HG03520 (cell line): ENCODE measurements around the gene ASB14.

Experiments
- ATAC-seq: cut with Tn5 transposase; IDR thresholded peaks from one replicate; pipeline ENCODE4 v1.9.1; 2021; ENCODE audit warnings: mild to moderate bottlenecking, moderate library complexity; ENCODE audit not compliant: unreplicated experiment

ASB14 gene

GRCh38 chr3:57261929-57262328 lies 30.6 kb downstream of the ASB14 start:
- no peak for ATAC-seq

- no peak for ATAC-seq
Measured at GRCh38 chr3:57261119-57261518, 31.4 kb downstream of the ASB14 start.

GRCh38 chr3:57257678-57258077 lies 34.8 kb downstream of the ASB14 start:
- ATAC-seq: no peak

- no peak for ATAC-seq
Measured at GRCh38 chr3:57256844-57257243, 35.6 kb downstream of the ASB14 start.

- no peak for ATAC-seq
Measured at GRCh38 chr3:57252404-57252803, 40.1 kb downstream of the ASB14 start.

- ATAC-seq: no peak
Measured at GRCh38 chr3:57244946-57245345, 47.5 kb downstream of the ASB14 start.

GRCh38 chr3:57234613-57235575 lies 57.6 kb downstream of the ASB14 start:
- no peak for ATAC-seq

- no peak for ATAC-seq
Measured at GRCh38 chr3:57233799-57234198, 58.7 kb downstream of the ASB14 start.

- no peak for ATAC-seq
Measured at GRCh38 chr3:57230006-57230405, 62.5 kb downstream of the ASB14 start.

- peak; percentile 41 for ATAC-seq
Measured at GRCh38 chr3:57227930-57228751, 64.3 kb downstream of the ASB14 start.

GRCh38 chr3:57227204-57227929 lies 65.1 kb downstream of the ASB14 start, which contains the start of gene APPL1:
TSS of gene APPL1 (plus strand) at chr3:57227729. CDS start at chr3:57227884, 155 bp downstream.
- peak; percentile 88 for ATAC-seq

GRCh38 chr3:57226176-57226575 lies 66.3 kb downstream of the ASB14 start:
- no peak for ATAC-seq

GRCh38 chr3:57224856-57225255 lies 67.6 kb downstream of the ASB14 start:
- no peak for ATAC-seq

GRCh38 chr3:57221883-57222282 lies 70.6 kb downstream of the ASB14 start:
- ATAC-seq: no peak
